GM21367 (cell line): Measurements from ENCODE around the gene CTNNA3.

Experiments used
- ATAC-seq: cut with Tn5 transposase; IDR thresholded peaks from one replicate; pipeline ENCODE4 v1.9.1; 2021; ENCODE audit not compliant: unreplicated experiment

CTNNA3 gene

DNA sequence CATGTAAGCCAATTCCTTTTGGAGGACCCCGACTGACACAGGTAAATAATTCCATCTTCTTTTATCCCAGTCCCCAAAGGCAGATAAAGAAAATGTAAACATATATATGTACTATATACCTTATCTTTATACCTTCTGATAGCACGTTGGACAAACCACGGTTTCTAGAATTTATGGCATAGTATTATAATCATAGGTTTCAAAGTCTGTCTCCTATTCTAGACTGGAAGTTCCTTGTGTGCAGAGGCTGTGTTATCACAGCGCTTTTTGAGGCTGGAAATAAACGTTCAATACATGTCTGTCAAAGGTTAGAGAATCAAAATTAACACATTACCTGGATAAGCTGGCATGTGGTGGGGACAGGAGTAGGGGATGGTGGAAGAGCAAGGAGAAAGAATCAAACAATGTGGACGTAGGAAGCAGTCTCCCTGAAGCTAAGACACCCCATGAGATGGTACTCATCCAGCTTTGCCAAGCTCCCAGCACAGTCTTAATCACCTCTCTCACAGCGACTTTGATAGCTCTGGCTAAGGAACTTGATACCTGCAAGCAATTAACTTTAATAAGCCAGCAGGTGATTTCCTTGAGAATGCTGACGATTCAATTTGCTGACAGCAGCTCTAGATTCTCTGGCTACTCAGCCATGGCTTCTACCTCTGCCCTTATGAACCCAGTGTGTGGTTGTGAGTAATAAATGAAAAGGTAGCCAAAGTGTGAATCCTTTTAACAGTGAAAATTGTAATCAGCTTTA, 978.6 kb downstream of the CTNNA3 start:
- ATAC-seq: no peak

DNA sequence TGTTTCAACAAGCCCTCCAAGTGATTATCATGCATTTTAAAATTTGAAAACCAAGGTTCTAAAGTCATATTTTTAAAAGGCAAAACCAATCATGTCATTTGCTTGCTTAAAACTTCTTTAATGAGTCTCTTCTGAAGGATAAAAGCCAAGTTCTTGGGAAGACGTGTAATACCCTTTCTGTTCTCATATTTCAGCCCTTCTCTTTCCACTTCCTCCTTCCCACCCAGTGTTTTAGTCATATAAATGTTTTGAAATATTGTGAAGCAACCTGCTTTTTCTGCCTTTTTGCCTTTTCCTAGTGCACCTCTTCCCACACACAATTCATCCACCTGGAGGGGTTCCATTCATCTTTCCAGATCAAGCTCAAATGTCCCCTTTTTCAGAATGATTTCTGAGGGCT, 981.3 kb downstream of the CTNNA3 start:
- ATAC-seq: no peak

- ATAC-seq: no peak
Observed at GRCh38 chr10:66713387-66713786, 982.6 kb downstream of the CTNNA3 start.

GRCh38 chr10:66698069-66698468, 997.9 kb downstream of the CTNNA3 start:
- ATAC-seq: no peak

DNA sequence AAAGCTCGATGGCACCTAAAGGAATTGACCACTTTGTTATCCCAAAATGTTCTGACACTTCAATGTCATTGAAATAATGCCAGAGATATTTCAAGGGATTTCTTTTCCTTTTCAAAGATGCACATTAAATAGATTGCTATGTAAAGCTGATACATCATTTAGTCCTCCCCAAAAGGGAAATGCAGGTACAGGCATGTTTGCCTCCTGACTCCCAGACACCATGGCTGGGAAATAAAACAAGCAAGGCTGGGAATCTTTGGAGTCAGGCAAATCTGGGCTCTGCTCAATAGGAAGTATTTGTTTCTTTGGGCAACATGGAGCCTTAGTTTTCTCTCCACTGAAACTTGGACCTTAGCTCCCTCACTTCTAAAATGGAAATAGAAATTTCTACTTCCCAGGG, 1000.9 kb downstream of the CTNNA3 start:
- ATAC-seq: no peak

- ATAC-seq: no peak
Observed at GRCh38 chr10:66684581-66684980, 1011.4 kb downstream of the CTNNA3 start.

GRCh38 chr10:66680886-66681285, 1015.1 kb downstream of the CTNNA3 start:
- no peak for ATAC-seq

GRCh38 chr10:66678521-66678920, 1017.5 kb downstream of the CTNNA3 start:
- ATAC-seq: no peak

- no peak for ATAC-seq
Observed at GRCh38 chr10:66673071-66673470, 1022.9 kb downstream of the CTNNA3 start.

GRCh38 chr10:66671562-66671961, 1024.4 kb downstream of the CTNNA3 start:
- no peak for ATAC-seq

GRCh38 chr10:66671064-66671463, 1024.9 kb downstream of the CTNNA3 start:
- no peak for ATAC-seq

DNA sequence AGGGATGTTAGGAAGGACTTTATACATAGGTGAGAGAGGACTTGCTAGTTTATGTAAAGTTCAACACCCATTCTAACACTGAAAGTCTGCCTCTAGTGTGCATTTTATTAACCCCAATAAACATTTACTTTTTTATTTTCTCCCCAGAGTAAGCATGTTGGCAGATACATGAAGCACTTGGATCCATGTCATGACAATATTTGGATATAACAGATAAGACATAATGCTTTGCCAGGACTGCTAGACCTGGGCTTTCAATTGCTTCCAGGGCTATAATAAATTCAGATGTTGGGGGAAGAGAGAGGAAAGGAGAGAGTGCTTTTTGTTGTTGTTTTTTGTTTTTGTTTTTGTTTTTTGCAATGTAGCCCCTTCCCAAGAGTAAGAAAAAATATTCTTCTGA, 1039.5 kb downstream of the CTNNA3 start:
- ATAC-seq: no peak

DNA sequence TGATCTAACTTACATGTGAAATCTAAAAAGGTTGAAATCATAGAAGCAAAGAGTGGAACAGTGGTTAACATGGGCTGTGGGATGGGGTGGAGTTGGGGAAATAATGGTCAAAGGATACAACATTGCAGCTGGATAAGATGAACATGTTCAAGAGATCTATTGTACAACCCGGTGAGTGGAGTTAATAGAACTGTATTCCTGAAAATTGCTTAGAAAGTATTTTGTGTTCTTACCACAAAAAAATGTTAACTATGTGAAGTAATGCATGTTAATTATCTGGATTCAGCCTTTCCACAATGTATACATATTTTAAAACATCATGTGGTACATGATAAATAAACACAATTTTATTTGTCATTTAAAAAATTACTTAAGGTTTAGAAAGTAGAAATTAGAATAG, 1041.1 kb downstream of the CTNNA3 start:
- no peak for ATAC-seq

- ATAC-seq: no peak
Observed at GRCh38 chr10:66651308-66652082, 1044.5 kb downstream of the CTNNA3 start.

DNA sequence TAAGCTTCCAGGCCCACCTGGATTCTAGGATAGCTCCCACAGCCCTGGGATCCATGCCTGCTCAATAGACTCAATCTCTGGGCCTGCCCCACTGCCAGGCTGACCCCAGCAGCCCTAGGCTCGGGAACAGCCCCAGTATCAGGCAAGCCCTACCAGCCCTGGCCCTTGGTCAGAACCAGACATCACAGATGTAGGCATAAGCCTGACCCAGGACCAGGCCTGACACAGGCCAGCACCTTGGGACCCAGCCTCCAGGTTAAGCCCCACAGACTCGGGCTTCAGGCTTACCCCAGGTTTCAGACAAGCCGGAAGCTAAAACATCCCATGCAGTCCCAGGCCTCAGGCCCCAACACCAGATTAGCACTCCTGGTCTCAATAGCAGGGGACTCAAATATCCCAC, 1046.4 kb downstream of the CTNNA3 start:
- no peak for ATAC-seq

- no peak for ATAC-seq
Observed at GRCh38 chr10:66642217-66642616, 1053.8 kb downstream of the CTNNA3 start.

GRCh38 chr10:66639371-66639770, 1056.6 kb downstream of the CTNNA3 start:
- no peak for ATAC-seq

DNA sequence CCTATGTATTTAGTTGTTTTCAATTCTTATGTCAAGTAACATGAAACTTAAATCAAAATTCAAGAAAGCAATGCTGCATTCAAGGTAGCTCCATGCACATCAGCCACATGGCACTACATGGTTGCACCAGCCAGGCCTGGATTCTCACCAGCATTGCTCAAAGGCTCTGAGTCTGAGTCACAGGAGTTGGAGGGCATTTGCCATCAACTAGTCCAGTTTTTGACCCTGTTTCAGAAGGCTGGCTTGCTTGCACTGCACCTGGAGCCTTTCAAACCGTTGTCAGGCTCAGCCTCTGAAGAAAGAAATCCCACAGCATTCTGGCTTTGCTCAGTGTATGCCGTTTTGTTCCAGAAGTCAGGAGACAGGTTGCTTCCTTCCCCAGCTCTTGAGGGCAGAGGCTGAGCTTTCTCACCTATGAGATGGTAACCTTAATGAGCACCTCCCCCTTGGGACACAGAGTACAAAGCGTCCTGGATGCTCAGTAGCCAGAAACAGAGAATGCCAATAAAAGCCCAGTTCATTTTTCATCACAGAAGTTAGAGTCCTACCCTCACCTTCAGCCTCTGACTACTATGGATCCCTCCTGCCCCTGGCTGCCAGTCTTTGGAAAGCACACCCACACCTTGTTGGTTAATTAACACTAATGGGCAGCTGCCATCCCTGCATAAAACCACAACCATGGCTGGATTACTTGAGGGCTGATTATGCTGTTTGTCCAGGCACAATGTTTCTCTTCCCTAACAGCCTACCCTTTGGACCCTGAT, 1058.5 kb downstream of the CTNNA3 start:
- ATAC-seq: no peak

- ATAC-seq: no peak
Observed at GRCh38 chr10:66629996-66630395, 1066.0 kb downstream of the CTNNA3 start.

- no peak for ATAC-seq
Observed at GRCh38 chr10:66627156-66627555, 1068.8 kb downstream of the CTNNA3 start.

- no peak for ATAC-seq
Observed at GRCh38 chr10:66625709-66626590, 1070.0 kb downstream of the CTNNA3 start.
